Measurements from ENCODE around the gene RASA1. TPM values are rescaled to one million over a fixed set of nuclear protein-coding genes. Genes with fewer than 3 reads are reported as not detected.

Gene RASA1
- polyA plus RNA-seq, 12 donors, result 26.2 to 48.4 (median 35.3) TPM; not detected in 1

Other genes with a start within 250 kb of the RASA1 start
- gene CCNH, start 145.0 kb downstream of the RASA1 start, polyA plus RNA-seq (ENCODE audit: insufficient read length in 12 of 12), result 10 to 100 TPM in 10 of 12 donors, 1 to 10 TPM in 1, not detected in 1; 7.9 to 37.8 (median 26.3) TPM

Data from muscle of arm (tissue), 12 donors.